H1 (cell line): Measurements from ENCODE around the gene AKIRIN1. TPM values are rescaled to one million over a fixed set of nuclear protein-coding genes. Genes with fewer than 3 reads are reported as not detected.

Source experiments
- CTCF ChIA-PET: fragments of 300-600 bp; sonication (Branson Sonifier 250); formaldehyde crosslinking; loops from one replicate; lab custom pipeline; 2021; ENCODE audit not compliant: partially characterized antibody; lab: Charles Lee
- POLR2A ChIA-PET: fragments of 300-600 bp; sonication (Branson Sonifier 250); formaldehyde crosslinking; loops from one replicate; lab custom pipeline; 2021; ENCODE audit warnings: inconsistent platforms; ENCODE audit not compliant: partially characterized antibody; lab: Charles Lee
- DNase-seq, 2 experiments: peaks; one replicate each; pipeline versions ENCODE4 v3.0.0 to v3.0.0-alpha.2; 2010 to 2022; ENCODE audit warnings: low spot score in 2 of 2, low read depth in 1 of 2, mixed read lengths in 1 of 2
- FAIRE-seq: peaks from 2 replicates; lab custom pipeline; 2011; peaks lifted over from hg19 to GRCh38; lab: Jason Lieb, UNC
- H2AFZ ChIP-seq: 2 replicates; pipeline ENCODE4 v1.8.1; 2012; ENCODE audit warnings: low read length, inconsistent platforms
- H2AK5ac ChIP-seq: 2 replicates; pipeline ENCODE4 v1.6.1; 2013; ENCODE audit warnings: low read depth, low read length
- H2BK120ac ChIP-seq: replicated peaks from 2 replicates; pipeline ENCODE3; 2013; ENCODE audit warnings: low read depth, low read length, inconsistent platforms
- H2BK12ac ChIP-seq: 2 replicates; pipeline ENCODE4 v1.6.1; 2013; ENCODE audit warnings: low read depth, low read length
- H2BK15ac ChIP-seq: 2 replicates; pipeline ENCODE4 v1.6.1; 2013; ENCODE audit warnings: low read length
- H2BK20ac ChIP-seq: 2 replicates; pipeline ENCODE4 v1.6.1; 2013; ENCODE audit warnings: low read length
- H2BK5ac ChIP-seq: 2 replicates; pipeline ENCODE4 v1.6.1; 2013; ENCODE audit warnings: low read depth, low read length
- H3K14ac ChIP-seq: 2 replicates; pipeline ENCODE4 v1.6.1; 2013; ENCODE audit warnings: inconsistent platforms; ENCODE audit not compliant: insufficient read length
- H3K18ac ChIP-seq: 2 replicates; pipeline ENCODE4 v1.6.1; 2013; ENCODE audit warnings: low read length; ENCODE audit errors: extremely low read depth
- H3K23ac ChIP-seq: 2 replicates; pipeline ENCODE4 v1.6.1; 2013; ENCODE audit warnings: inconsistent platforms; ENCODE audit not compliant: insufficient read length
- H3K23me2 ChIP-seq: 2 replicates; pipeline ENCODE4 v1.6.1; 2013; ENCODE audit warnings: low read depth, low read length
- H3K27ac ChIP-seq: 2 replicates; pipeline ENCODE4 v1.6.1; 2011; ENCODE audit warnings: low read depth, low read length, inconsistent platforms
- H3K27me3 ChIP-seq, 4 experiments: replicated peaks in 1 of 4; 1 replicate in 1 of 4; 2 replicates in 3 of 4; pipeline versions ENCODE4 v1.6.1 to v1.8.1; 2011 to 2013; ENCODE audit warnings: low read length in 3 of 4, mild to moderate bottlenecking in 3 of 4, inconsistent platforms in 2 of 4, mixed read lengths in 2 of 4, moderate library complexity in 1 of 4; ENCODE audit not compliant: control insufficient read depth in 3 of 4, insufficient read depth in 3 of 4; ENCODE audit errors: extremely low read depth in 1 of 4
- H3K36me3 ChIP-seq, 4 experiments: 2 replicates each; pipeline versions ENCODE4 v1.6.1 to v1.8.1; 2011 to 2013; ENCODE audit warnings: mild to moderate bottlenecking in 4 of 4, low read length in 3 of 4, moderate library complexity in 2 of 4, control low read depth in 1 of 4, inconsistent platforms in 1 of 4; ENCODE audit not compliant: insufficient read depth in 4 of 4, control insufficient read depth in 2 of 4
- H3K4ac ChIP-seq: replicated peaks from 2 replicates; pipeline ENCODE3; 2013; ENCODE audit warnings: low read length, low read depth, mixed read lengths, inconsistent platforms; ENCODE audit not compliant: insufficient read length
- H3K4me1 ChIP-seq, 4 experiments: replicated peaks in 1 of 4; 1 replicate in 1 of 4; 2 replicates in 3 of 4; pipeline versions ENCODE4 v1.6.1 to v1.8.1; 2011 to 2013; ENCODE audit warnings: low read length in 3 of 4, inconsistent platforms in 2 of 4, mixed read lengths in 1 of 4; ENCODE audit not compliant: insufficient read depth in 4 of 4, control insufficient read depth in 3 of 4
- H3K4me2 ChIP-seq, 2 experiments: 2 replicates each; pipeline versions ENCODE4 v1.6.1 to v1.8.1; 2011 to 2013; ENCODE audit warnings: low read depth in 2 of 2, low read length in 2 of 2, control low read depth in 1 of 2, inconsistent platforms in 1 of 2, mild to moderate bottlenecking in 1 of 2; ENCODE audit not compliant: insufficient read depth in 1 of 2
- H3K4me3 ChIP-seq, 4 experiments: fragments of 200-600, 300-600 bp in 1 of 4; sonication (generic), shearing (Covaris generic), sonication (Bioruptor Twin) in 1 of 4; 2 replicates each; pipeline versions ENCODE4 v1.5.1 to v1.8.1; 2011 to 2016; ENCODE audit warnings: low read length in 4 of 4, low read depth in 3 of 4, control low read depth in 2 of 4, inconsistent platforms in 2 of 4, mild to moderate bottlenecking in 2 of 4, mixed read lengths in 1 of 4, moderate library complexity in 1 of 4; ENCODE audit not compliant: insufficient read depth in 2 of 4; ENCODE audit errors: extremely low read depth in 1 of 4
- H3K56ac ChIP-seq: replicated peaks from 2 replicates; pipeline ENCODE3; 2013; ENCODE audit warnings: low read depth, mild to moderate bottlenecking, mixed read lengths, low read length, inconsistent platforms; ENCODE audit not compliant: insufficient read length
- H3K79me1 ChIP-seq: 2 replicates; pipeline ENCODE4 v1.6.1; 2013; ENCODE audit warnings: low read depth, low read length, control low read depth
- H3K79me2 ChIP-seq, 2 experiments: 2 replicates each; pipeline versions ENCODE4 v1.6.1 to v1.8.1; 2012 to 2013; ENCODE audit warnings: low read length in 2 of 2, mild to moderate bottlenecking in 2 of 2, inconsistent platforms in 1 of 2; ENCODE audit not compliant: insufficient read depth in 2 of 2, control insufficient read depth in 1 of 2
- H3K9ac ChIP-seq, 4 experiments: replicated peaks in 1 of 4; 1 replicate in 1 of 4; 2 replicates in 3 of 4; pipeline versions ENCODE4 v1.6.1 to v1.8.1; 2011 to 2013; ENCODE audit warnings: low read depth in 3 of 4, low read length in 3 of 4, control low read depth in 2 of 4, mild to moderate bottlenecking in 2 of 4, moderate library complexity in 2 of 4, inconsistent platforms in 1 of 4; ENCODE audit errors: extremely low read depth in 1 of 4
- H3K9me3 ChIP-seq, 2 experiments: 2 replicates each; pipeline versions ENCODE4 v1.6.1 to v1.8.1; 2012 to 2013; ENCODE audit warnings: mild to moderate bottlenecking in 2 of 2, moderate library complexity in 2 of 2, control low read depth in 1 of 2, inconsistent platforms in 1 of 2, low read depth in 1 of 2, low read length in 1 of 2, mixed read lengths in 1 of 2; ENCODE audit not compliant: insufficient read depth in 2 of 2
- H4K20me1 ChIP-seq, 2 experiments: replicated peaks in 1 of 2; 2 replicates each; pipeline versions ENCODE3 to v1.8.1; 2011 to 2013; ENCODE audit warnings: inconsistent platforms in 2 of 2, low read length in 2 of 2, mild to moderate bottlenecking in 1 of 2; ENCODE audit not compliant: insufficient read depth in 2 of 2, control insufficient read depth in 1 of 2
- H4K5ac ChIP-seq: 2 replicates; pipeline ENCODE4 v1.6.1; 2013; ENCODE audit warnings: low read length, low read depth, mixed read lengths, inconsistent platforms; ENCODE audit not compliant: insufficient read length
- H4K8ac ChIP-seq: 2 replicates; pipeline ENCODE4 v1.8.0; 2013; ENCODE audit warnings: mild to moderate bottlenecking, moderate library complexity, low read length, inconsistent platforms; ENCODE audit not compliant: insufficient read depth; ENCODE audit errors: extremely low read depth
- H4K91ac ChIP-seq: replicated peaks from 2 replicates; pipeline ENCODE3; 2013; ENCODE audit warnings: low read length, mixed read lengths, inconsistent platforms; ENCODE audit not compliant: insufficient read length
- BACH1 ChIP-seq: IDR thresholded peaks from 2 replicates; pipeline ENCODE4 v1.6.1; 2012; ENCODE audit warnings: low read length, improper control_type of control experiment
- EP300 ChIP-seq, 2 experiments: IDR thresholded peaks; 1 replicate in 1 of 2; 2 replicates in 1 of 2; pipeline ENCODE4 v1.6.1; 2011 to 2012; ENCODE audit warnings: low read depth in 2 of 2, low read length in 2 of 2, mild to moderate bottlenecking in 2 of 2, borderline replicate concordance in 1 of 2, inconsistent platforms in 1 of 2, moderate library complexity in 1 of 2
- HDAC6 ChIP-seq: IDR thresholded peaks from one replicate; pipeline ENCODE4 v1.7.1; 2012; ENCODE audit warnings: low read depth, mild to moderate bottlenecking, inconsistent platforms, low read length, moderate library complexity
- RBBP5 ChIP-seq: IDR thresholded peaks from 2 replicates; pipeline ENCODE4 v1.7.1; 2012; ENCODE audit warnings: low read depth, mild to moderate bottlenecking, inconsistent platforms, low read length, moderate library complexity, borderline replicate concordance
- WGBS, 2 experiments: shearing (Covaris generic) in 1 of 2; methylation state at CpG; one replicate each; pipeline versions ENCODE4 v1.1.6 to v1.1.7; 2013 to 2015; ENCODE audit warnings: low lambda C conversion rate in 2 of 2, mixed read lengths in 2 of 2, inconsistent platforms in 1 of 2, low coverage in 1 of 2, missing lambda C conversion rate in 1 of 2; ENCODE audit not compliant: insufficient replicate concordance in 2 of 2, insufficient coverage in 1 of 2, insufficient read length in 1 of 2; ENCODE audit errors: extremely low coverage in 1 of 2, missing lambda C conversion rate in 1 of 2; 5-methylcytosine and 5-hydroxymethylcytosine counted together
- polyA plus RNA-seq, 7 experiments: library from polyadenylated mRNA; depleted of rRNA in 3 of 7; stranded (reverse) in 5 of 7; unstranded in 2 of 7; fragments of >200 nt in 5 of 7; fragments of 200-250 nt in 2 of 7; gene quantifications; 1 replicate in 5 of 7; 2 replicates in 1 of 7; 4 replicates in 1 of 7; pipeline versions ENCODE4 v1.2.1 to v1.2.3, GENCODE V29; 2011 to 2013; ENCODE audit warnings: missing spikeins in 2 of 7, mixed read lengths in 2 of 7
- total RNA-seq: library from RNA; stranded (reverse); fragmentation: NEBNext Ultra II Directional; extraction: Animal tissue kit (Norgen Biotek cat#: 25700); gene quantifications from 2 replicates; pipeline ENCODE4 v1.2.1, GENCODE V29; 2021

The AKIRIN1 gene
- total and polyA plus RNA-seq, 2 of the 8 experiments (the other 6 are each of a cell fraction or from before 2014, with no cell fraction given): 148 to 236 TPM

- no peak overlapping the region for H3K18ac ChIP-seq
- no peaks in the 10 kb centered on the region for H3K23me2 ChIP-seq
- no peak overlapping the region for H3K56ac ChIP-seq
- no peak overlapping the region for H3K9ac ChIP-seq
- H2BK12ac ChIP-seq: no peak overlapping the region
- no peak overlapping the region for H4K8ac ChIP-seq
- WGBS, 2 experiments: 40 to 77% methylated on average over 1 to 3 of the region's 3 CpGs
- no peak overlapping the region for H2BK20ac ChIP-seq
- TF ChIP-seq EP300 (IDR thresholded peaks at IDR 0.05; ENCODE audit: borderline replicate concordance in 1 of 2, low read depth in 2 of 2, low read length in 2 of 2) (no peak), RBBP5 (no peak), BACH1 (no peak), HDAC6 (no peak)
- TF ChIP-seq, all 59 proteins: peak for 0
- Histone ChIP-seq H2BK5ac (no peak overlapping the region), H3K4me1 (no peaks in the 10 kb centered on the region), H4K91ac (no peak overlapping the region), H2AK5ac (no peak overlapping the region), H3K79me1 (no peaks in the 10 kb centered on the region), H2BK120ac (no peak overlapping the region), H4K5ac (no peak overlapping the region), H3K4me2 (no peak overlapping the region), H2AFZ (no peak overlapping the region), H3K27ac (no peak overlapping the region), H3K27me3 (no peaks in the 10 kb centered on the region), H3K23ac (no peak overlapping the region), H3K36me3 (peaks cover 0 to 7% (median 5%) of the 10 kb centered on the region in 4 experiments; a peak in 4 of 8 replicates), H3K79me2 (no peaks in the 10 kb centered on the region), H3K4ac (no peak overlapping the region), H4K20me1 (no peaks in the 10 kb centered on the region), H3K4me3 (no peak overlapping the region), H3K14ac (no peak overlapping the region), H3K9me3 (no peaks in the 10 kb centered on the region), H2BK15ac (no peak overlapping the region)
- DNase-seq (no peak), FAIRE-seq (no peak)
- CTCF ChIA-PET: interaction anchor here (1.5 kb wide), 1 partner anchor 37 kb away, joined by 3 read pairs; no protein-coding TSS in a partner anchor
- POLR2A ChIA-PET: interaction anchor here (1.2 kb wide), 1 partner anchor 10 kb away, joined by 4 read pairs; no protein-coding TSS in a partner anchor
These were observed 52.4 kb downstream of the AKIRIN1 start for GRCh38 chr1:39043513-39043912.
